Activated CD4-positive, alpha-beta T cell treated with anti-CD3 and anti-CD28 coated beads, Interleukin-2, amount 50 U/mL, for 24 hours (primary cell): ENCODE results near the gene MPHOSPH9.
A peak's percentile ranks its signal among the peaks of the same experiment; 100 is the strongest.

ENCODE experiments used
- DNase-seq, 2 donors: peaks; one replicate each; pipeline ENCODE4 v3.0.0-alpha.2; 2020; ENCODE audit warnings: low read depth in 1 of 2, low spot score in 1 of 2

MPHOSPH9 gene

GRCh38 chr12:123232807-123233504 is at the start of gene MPHOSPH9, which contains the start of gene MTRFR:
TSS of gene MPHOSPH9 (minus strand) at chr12:123233141. CDS start at chr12:123230364, 2,777 bp downstream.
TSS of gene MTRFR (plus strand) at chr12:123233436. CDS start at chr12:123253675, 20,239 bp downstream.
- DNase-seq, result peak; percentile 96 to 100

- no peak for DNase-seq
These were observed 49.2 kb upstream of the MPHOSPH9 start for GRCh38 chr12:123282111-123282510.

- DNase-seq, result no peak
These were observed 48.0 kb upstream of the MPHOSPH9 start for GRCh38 chr12:123280971-123281370.

- DNase-seq, result no peak
These were observed 45.2 kb upstream of the MPHOSPH9 start for GRCh38 chr12:123278101-123278627.

GRCh38 chr12:123273166-123273565 is 40.2 kb upstream of the MPHOSPH9 start:
- no peak for DNase-seq

GRCh38 chr12:123271001-123271668 is 38.2 kb upstream of the MPHOSPH9 start:
- DNase-seq, result peak; percentile 55 to 61

- DNase-seq, result no peak
These were observed 37.5 kb upstream of the MPHOSPH9 start for GRCh38 chr12:123270214-123271000.

- DNase-seq, result no peak
These were observed 36.9 kb upstream of the MPHOSPH9 start for GRCh38 chr12:123269896-123270213.

GRCh38 chr12:123269395-123269892 is 36.5 kb upstream of the MPHOSPH9 start:
- no peak for DNase-seq

GRCh38 chr12:123268850-123269249 is 35.9 kb upstream of the MPHOSPH9 start:
- no peak for DNase-seq

GRCh38 chr12:123267991-123268843 is 35.3 kb upstream of the MPHOSPH9 start:
- no peak for DNase-seq

- no peak for DNase-seq
These were observed 34.5 kb upstream of the MPHOSPH9 start for GRCh38 chr12:123267335-123267920.

- no peak for DNase-seq
These were observed 33.8 kb upstream of the MPHOSPH9 start for GRCh38 chr12:123266679-123267277.

- DNase-seq, result no peak
These were observed 33.1 kb upstream of the MPHOSPH9 start for GRCh38 chr12:123265851-123266678.

- DNase-seq, result no peak
These were observed 31.7 kb upstream of the MPHOSPH9 start for GRCh38 chr12:123264642-123265041.

- no peak for DNase-seq
These were observed 30.4 kb upstream of the MPHOSPH9 start for GRCh38 chr12:123263196-123263817.

GRCh38 chr12:123261196-123261595 is 28.3 kb upstream of the MPHOSPH9 start:
- DNase-seq, result no peak

- DNase-seq, result no peak
These were observed 27.1 kb upstream of the MPHOSPH9 start for GRCh38 chr12:123260081-123260480.
